GM21515 (cell line): ENCODE measurements around the gene MPDU1.
"Not testable (repeated sequence)": the region's sequence is repeated elsewhere in the genome, so short reads cannot be mapped to it uniquely, and the experiment has no call there.

Source experiments
- ATAC-seq: cut with Tn5 transposase; IDR thresholded peaks from one replicate; pipeline ENCODE4 v1.9.1; 2021; ENCODE audit not compliant: unreplicated experiment

MPDU1 gene

GRCh38 chr17:7579834-7580603, 3.6 kb upstream of the MPDU1 start:
- ATAC-seq: no peak

GRCh38 chr17:7580604-7581575, 2.8 kb upstream of the MPDU1 start:
- ATAC-seq: no peak

DNA sequence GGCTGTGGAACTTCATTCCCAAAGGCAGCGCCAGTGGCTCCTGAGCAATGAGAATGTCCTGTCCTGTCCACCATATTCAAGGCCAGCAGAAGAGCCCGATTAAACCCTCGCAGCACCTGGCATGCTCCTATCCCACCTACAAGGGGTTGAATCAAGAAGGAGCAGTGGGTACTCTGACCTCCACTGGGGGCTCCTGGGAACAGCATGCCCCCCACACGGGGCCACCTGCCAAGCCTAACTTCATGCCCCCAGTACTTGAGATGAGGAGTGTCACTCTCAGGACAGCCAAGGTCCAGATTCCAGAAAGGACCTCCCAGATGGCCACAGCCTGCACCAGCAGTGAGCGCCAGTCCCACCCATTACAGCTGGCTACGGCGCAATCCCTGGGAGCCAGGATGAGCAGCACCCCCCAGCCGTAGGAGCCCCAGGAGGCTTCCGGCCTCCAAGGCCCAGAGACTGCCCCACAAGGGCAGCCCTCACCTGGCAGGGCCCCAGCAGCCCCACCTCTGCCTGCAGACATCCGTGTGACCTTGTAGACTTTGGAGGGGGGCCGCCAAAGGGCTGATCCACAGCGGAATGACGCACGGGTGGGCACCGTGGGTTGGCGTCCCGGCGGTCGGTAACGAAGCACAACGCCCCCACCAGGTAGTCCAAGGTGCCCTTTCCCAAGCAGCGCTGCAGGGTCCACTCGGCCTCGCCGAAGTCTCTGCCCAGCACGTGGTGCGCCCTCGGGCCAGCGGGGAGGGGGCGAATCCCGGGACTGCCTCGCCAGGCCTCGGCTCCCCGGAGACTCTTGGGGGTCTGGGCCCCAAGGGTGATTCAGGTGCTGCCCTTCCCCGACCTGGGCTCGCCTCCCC, 1.0 kb upstream of the MPDU1 start:
- no peak for ATAC-seq

DNA sequence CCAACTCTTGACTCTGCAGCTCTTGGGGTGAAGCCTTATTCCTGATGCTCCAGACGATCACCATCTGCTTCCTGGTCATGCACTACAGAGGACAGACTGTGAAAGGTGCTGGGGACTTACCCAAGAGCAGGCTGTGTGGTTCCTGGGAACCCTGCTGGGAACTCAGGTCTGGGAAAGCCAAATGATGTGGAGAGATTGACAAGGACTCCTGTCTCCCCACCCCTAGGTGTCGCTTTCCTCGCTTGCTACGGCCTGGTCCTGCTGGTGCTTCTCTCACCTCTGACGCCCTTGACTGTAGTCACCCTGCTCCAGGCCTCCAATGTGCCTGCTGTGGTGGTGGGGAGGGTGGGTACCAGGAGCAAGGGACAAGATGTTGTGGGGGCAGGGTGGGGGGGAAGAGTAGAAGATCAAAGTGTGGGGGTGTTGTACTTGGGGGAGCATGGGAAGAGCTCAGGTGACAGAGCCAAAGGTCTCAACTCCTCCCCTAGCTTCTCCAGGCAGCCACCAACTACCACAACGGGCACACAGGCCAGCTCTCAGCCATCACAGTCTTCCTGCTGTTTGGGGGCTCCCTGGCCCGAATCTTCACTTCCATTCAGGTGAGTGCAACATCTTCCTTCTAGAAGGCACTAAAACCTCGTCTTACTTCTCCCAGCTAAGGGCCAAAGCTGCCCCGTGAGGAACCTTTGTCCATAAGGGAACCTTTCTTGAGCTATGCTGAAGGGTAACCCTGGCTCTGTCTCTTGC, 3.2 kb downstream of the MPDU1 start:
- ATAC-seq: no peak

GRCh38 chr17:7587420-7588151, 3.9 kb downstream of the MPDU1 start:
- no peak for ATAC-seq

- no peak for ATAC-seq
Measured at GRCh38 chr17:7588553-7589203, 5.0 kb downstream of the MPDU1 start.

GRCh38 chr17:7589204-7589868, 5.7 kb downstream of the MPDU1 start:
- ATAC-seq: no peak

DNA sequence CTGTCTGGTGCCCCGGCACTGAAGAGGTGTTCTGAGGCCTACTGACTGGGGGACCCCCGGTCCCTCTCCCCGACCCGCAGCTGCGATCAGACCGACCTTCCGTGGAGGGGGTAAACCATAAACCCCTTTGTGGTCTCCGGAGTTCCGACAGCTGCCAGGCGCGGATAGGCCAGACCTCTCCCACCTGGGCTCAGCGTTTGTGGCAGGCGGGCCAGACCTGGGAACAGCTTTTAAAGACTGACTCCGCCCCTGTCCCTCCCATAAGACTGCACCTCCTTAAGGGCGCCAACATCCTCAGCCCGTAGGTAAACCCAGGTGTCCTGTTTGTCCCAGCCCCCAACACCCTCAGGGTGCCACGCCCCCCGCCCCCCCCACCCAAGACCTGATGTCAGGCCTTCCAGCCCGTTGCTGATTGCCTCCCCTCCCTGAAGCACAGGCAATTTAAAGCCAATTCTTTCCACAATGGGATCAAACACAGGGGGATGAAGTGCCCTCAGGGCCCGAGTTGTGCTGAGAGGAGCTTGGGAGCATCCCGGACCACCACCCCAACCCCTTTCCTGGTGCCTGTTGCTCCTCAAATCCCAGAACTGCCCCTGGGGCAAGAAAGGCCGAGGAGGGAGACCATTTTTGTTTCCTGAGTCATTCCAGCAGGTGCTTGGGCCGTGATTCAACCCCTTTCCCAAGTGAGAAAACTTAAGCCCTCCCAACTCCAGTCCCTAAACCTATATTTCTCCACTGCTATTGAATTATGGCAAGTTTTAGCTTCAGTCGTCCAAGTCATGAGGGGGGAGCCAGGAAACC, 6.4 kb downstream of the MPDU1 start, which contains the start of gene SOX15:
Gene SOX15, minus strand, starts transcription at position 204 of the 801 bp plus-strand sequence. CDS start 418 bp downstream, outside the sequence.
- no peak for ATAC-seq

DNA sequence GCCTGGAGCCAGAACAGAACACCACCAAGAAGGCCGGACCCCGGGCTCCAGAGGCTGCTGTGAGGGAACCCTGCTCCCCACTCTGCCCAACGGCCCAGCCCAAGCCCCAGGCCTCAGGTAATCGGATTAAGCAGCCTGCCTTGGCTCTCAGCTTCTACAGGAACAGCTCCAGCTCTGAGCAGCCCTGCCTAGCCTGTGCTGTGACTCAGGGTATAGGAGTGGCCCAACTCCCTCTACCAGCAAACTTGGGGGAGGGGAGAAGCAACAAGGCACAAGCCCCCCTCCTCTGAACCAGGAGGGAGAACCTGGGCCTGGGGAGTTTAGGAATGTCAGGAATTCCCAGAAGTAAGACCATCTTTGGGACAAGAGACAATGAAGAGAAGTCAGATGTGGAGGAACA, 7.1 kb downstream of the MPDU1 start:
- ATAC-seq: no peak

GRCh38 chr17:7591596-7591995, 7.9 kb downstream of the MPDU1 start:
- ATAC-seq: no peak

DNA sequence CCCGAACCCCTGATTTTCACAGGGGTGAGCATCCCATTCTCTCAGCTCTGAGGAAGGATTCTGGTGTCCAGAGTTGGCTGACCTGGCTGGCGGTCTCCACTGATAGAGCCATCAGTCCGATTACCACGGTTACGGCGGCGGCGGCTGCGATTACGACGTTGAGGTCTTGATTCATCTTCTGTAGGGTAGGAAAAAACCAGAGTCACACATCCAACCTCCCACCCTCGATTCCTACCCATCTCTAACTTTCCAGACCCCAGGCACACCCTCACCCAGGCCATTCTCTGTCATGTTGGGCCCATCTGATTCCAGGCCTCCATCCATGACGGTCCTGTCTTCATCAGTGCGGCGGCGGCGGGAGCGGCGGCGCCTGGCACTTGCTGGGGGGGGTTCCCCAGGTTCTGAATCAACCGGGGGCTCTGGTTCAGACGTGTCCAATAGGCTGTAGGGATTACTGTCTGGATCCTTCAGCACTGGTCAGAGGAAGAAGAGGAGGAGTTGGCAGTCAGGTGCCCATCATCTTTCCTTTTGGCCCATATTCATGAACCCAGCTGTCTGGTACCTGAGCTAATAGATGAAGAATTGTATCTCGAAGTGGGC, 8.9 kb downstream of the MPDU1 start:
- ATAC-seq: no peak

DNA sequence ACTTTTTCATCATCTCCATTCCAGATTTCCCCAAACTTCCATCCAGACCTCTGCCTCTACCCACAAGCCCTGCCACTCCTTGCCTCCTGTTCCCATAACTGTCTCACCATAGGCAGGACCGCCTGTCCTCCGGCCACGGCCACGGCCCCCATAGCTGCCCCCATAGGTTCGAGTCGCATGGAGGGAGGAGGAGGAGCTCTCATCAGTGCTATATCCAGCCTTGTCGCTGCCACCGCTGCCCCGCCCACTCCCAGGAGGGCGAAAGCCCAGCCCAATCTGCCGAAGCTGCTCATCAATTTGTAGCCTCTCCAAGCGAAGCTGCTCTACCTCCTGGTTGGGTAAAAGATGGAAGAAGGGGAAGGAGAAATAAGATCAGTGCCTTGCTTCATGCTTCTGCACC, 9.6 kb downstream of the MPDU1 start:
- ATAC-seq: no peak

- ATAC-seq: not testable (repeated sequence)
Measured at GRCh38 chr17:7597561-7597960, 13.9 kb downstream of the MPDU1 start.

DNA sequence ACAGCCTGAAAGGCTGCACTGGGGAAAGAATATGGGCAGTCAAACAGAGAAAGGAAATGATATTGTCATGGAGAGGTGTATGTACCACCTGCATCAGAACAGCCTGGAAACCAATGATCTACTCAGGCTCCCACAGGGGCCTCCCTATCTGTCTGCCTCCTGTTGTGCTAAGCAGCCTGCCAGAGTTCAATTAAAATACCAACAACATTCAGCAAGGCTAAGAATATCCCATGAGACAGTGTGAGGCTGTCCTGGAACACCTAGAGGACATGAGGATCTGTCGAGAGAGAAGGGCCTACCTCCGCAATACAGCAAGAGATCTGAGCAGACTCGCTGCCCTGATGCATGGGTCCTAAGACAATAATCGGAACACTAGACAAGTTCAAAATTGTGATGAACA, 22.6 kb downstream of the MPDU1 start:
- ATAC-seq: no peak

GRCh38 chr17:7610641-7611040, 27.0 kb downstream of the MPDU1 start:
- no peak for ATAC-seq

DNA sequence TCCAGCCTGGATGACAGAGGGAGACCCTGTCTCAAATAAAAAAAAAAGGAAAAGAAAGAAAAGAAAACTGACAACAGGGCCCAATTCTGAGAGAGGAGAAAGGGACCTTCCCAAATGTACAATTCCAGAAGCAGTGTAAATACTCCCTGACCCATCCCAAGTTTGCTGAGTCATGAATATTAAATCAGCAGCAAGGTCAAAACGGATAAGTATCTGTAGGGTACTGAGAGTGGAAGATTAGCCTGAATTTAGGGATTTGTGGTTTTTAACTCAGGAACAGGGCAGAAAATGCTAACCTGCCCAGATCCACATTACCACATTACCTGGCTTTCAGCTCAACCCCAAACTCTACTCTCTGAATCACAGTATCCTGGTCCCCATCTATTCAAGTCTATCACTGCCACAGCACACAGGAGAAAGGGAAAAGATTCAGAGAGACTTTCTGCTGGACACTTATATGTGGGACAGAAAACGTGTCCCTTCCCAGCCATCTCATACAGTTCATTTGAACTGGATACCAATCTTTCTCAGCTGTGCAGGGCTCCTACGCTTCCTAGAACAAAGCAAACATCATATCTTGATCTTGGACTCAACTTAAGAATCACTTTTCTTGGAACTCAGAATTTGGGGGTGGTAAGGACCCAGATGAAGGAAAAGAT, 28.1 kb downstream of the MPDU1 start:
- no peak for ATAC-seq

DNA sequence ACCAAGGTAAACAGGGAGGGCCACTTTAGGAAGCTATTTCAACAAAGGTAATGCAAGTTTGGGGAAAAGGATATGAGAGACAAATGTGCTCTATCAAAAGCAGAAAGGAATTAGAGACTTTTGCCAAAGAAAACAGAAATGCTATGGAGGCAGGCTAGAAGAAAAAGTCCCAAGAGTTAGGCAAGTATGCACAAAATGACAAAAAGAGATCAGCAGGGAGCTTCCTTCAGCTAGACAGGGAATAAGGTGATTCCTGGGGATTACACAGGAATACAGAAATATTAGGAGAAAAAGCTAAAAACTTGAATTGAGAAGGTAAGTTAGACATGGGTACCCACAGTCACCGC, 28.6 kb downstream of the MPDU1 start:
- no peak for ATAC-seq
